Endothelial cell of umbilical vein (primary cell): Measurements from ENCODE around the gene FUT3. TPM values are rescaled to one million over a fixed set of nuclear protein-coding genes. Genes with fewer than 3 reads are reported as not detected.

ENCODE experiments used
- BruUV-seq: library from RNA; stranded (reverse); fragments of 400-500 nt; replicated peaks from 2 replicates; lab custom pipeline; 2021; lab: Mats Ljungman, UMichigan
- CTCF ChIA-PET: fragments of 300-600, 350-600 bp; sonication (Branson Sonifier 250); formaldehyde crosslinking; loops from one replicate; lab custom pipeline; 2021; ENCODE audit warnings: antibody characterized with exemption, inconsistent platforms; lab: Charles Lee
- POLR2A ChIA-PET: fragments of 300-600, 350-600 bp; sonication (Branson Sonifier 250); formaldehyde crosslinking; loops from one replicate; lab custom pipeline; 2021; ENCODE audit warnings: antibody characterized with exemption, inconsistent platforms; lab: Charles Lee
- DNase-seq: peaks from one replicate; pipeline ENCODE4 v3.0.0-alpha.2; 2011; ENCODE audit warnings: low read depth, low spot score
- FAIRE-seq: peaks from 2 replicates; lab custom pipeline; 2011; peaks lifted over from hg19 to GRCh38; lab: Jason Lieb, UNC
- H2AFZ ChIP-seq: 2 replicates; pipeline ENCODE4 v1.6.0; 2012; ENCODE audit warnings: low read depth, low read length, control low read depth, inconsistent platforms
- H3K27ac ChIP-seq: 2 replicates; pipeline ENCODE4 v1.5.1; 2011; ENCODE audit warnings: low read depth, mild to moderate bottlenecking, control low read depth, low read length, moderate library complexity; ENCODE audit not compliant: insufficient read depth
- H3K27me3 ChIP-seq, 2 experiments: 2 replicates each; pipeline versions ENCODE4 v1.6.0 to v1.6.1; 2011; ENCODE audit warnings: low read length in 2 of 2, mixed read lengths in 1 of 2; ENCODE audit not compliant: control insufficient read depth in 2 of 2, insufficient read depth in 2 of 2
- H3K36me3 ChIP-seq, 2 experiments: 2 replicates in 1 of 2; 3 replicates in 1 of 2; pipeline ENCODE4 v1.5.1; 2011; ENCODE audit warnings: low read length in 2 of 2, mild to moderate bottlenecking in 1 of 2, moderate library complexity in 1 of 2; ENCODE audit not compliant: control insufficient read depth in 2 of 2, insufficient read depth in 2 of 2; ENCODE audit errors: extremely low read depth in 1 of 2
- H3K4me1 ChIP-seq: 3 replicates; pipeline ENCODE4 v1.5.1; 2011; ENCODE audit warnings: mild to moderate bottlenecking, low read length; ENCODE audit not compliant: control insufficient read depth, insufficient read depth; ENCODE audit errors: extremely low read depth
- H3K4me2 ChIP-seq: 2 replicates; pipeline ENCODE4 v1.6.1; 2011; ENCODE audit warnings: low read length, control low read depth, mixed read lengths; ENCODE audit not compliant: insufficient read depth
- H3K4me3 ChIP-seq, 3 experiments: fragments of 200-600 bp in 1 of 3; sonication (generic), shearing (Covaris generic) in 1 of 3; replicated peaks in 1 of 3; 2 replicates each; pipeline ENCODE4 v1.5.1; 2011 to 2016; ENCODE audit warnings: control low read depth in 3 of 3, low read length in 3 of 3, mild to moderate bottlenecking in 2 of 3, inconsistent platforms in 1 of 3, low read depth in 1 of 3, moderate library complexity in 1 of 3; ENCODE audit not compliant: insufficient read depth in 1 of 3
- H3K79me2 ChIP-seq: 2 replicates; pipeline ENCODE4 v1.6.0; 2012; ENCODE audit warnings: low read length, inconsistent platforms; ENCODE audit not compliant: control insufficient read depth, insufficient read depth
- H3K9ac ChIP-seq: replicated peaks from 2 replicates; pipeline ENCODE3; 2011; ENCODE audit warnings: low read length, control low read depth; ENCODE audit not compliant: insufficient read depth; ENCODE audit errors: extremely low read depth
- H3K9me1 ChIP-seq: replicated peaks from 3 replicates; pipeline ENCODE4 v1.6.0; 2011; ENCODE audit warnings: mild to moderate bottlenecking, low read length; ENCODE audit not compliant: control insufficient read depth, insufficient read depth; ENCODE audit errors: extremely low read depth
- H3K9me3 ChIP-seq: replicated peaks from 2 replicates; pipeline ENCODE4 v1.5.1; 2012; ENCODE audit warnings: low read length, inconsistent platforms; ENCODE audit not compliant: control insufficient read depth, insufficient read depth
- H4K20me1 ChIP-seq: replicated peaks from 2 replicates; pipeline ENCODE3; 2011; ENCODE audit warnings: mild to moderate bottlenecking, low read length; ENCODE audit not compliant: control insufficient read depth, insufficient read depth; ENCODE audit errors: extremely low read depth
- CTCF ChIP-seq, 2 donors: IDR thresholded peaks; 1 replicate in 1 of 2; 2 replicates in 1 of 2; pipeline ENCODE4 v1.5.1; 2011; ENCODE audit warnings: low read length in 2 of 2, mild to moderate bottlenecking in 2 of 2, moderate library complexity in 2 of 2, control low read depth in 1 of 2, inconsistent platforms in 1 of 2, low read depth in 1 of 2; ENCODE audit not compliant: insufficient read depth in 1 of 2; ENCODE audit errors: extremely low read depth in 1 of 2
- EZH2 ChIP-seq: IDR thresholded peaks from 2 replicates; pipeline ENCODE4 v1.6.1; 2012; ENCODE audit warnings: borderline replicate concordance, low read depth, mild to moderate bottlenecking, moderate library complexity, low read length, inconsistent platforms; ENCODE audit not compliant: severe bottlenecking
- FOS ChIP-seq: IDR thresholded peaks from 2 replicates; pipeline ENCODE4 v1.6.1; 2011; ENCODE audit warnings: mild to moderate bottlenecking, low read length, moderate library complexity, borderline replicate concordance; ENCODE audit not compliant: insufficient read depth
- GATA2 ChIP-seq: IDR thresholded peaks from 2 replicates; pipeline ENCODE4 v1.7.0; 2011; ENCODE audit warnings: low read depth, mild to moderate bottlenecking, moderate library complexity, mixed read lengths, low read length; ENCODE audit not compliant: insufficient read length, insufficient read depth
- JUN ChIP-seq: IDR thresholded peaks from 2 replicates; pipeline ENCODE4 v1.6.1; 2011; ENCODE audit warnings: borderline replicate concordance, low read depth; ENCODE audit not compliant: insufficient read length, insufficient read depth
- MAX ChIP-seq: IDR thresholded peaks from 2 replicates; pipeline ENCODE4 v1.6.1; 2011; ENCODE audit not compliant: insufficient read depth, insufficient read length
- MYC ChIP-seq: IDR thresholded peaks from one replicate; pipeline ENCODE4 v1.6.1; 2011; ENCODE audit warnings: mild to moderate bottlenecking, low read depth, low read length
- POLR2A ChIP-seq: IDR thresholded peaks from 2 replicates; pipeline ENCODE4 v1.6.1; 2012; ENCODE audit warnings: low read depth, mild to moderate bottlenecking, control low read depth, low read length
- POLR2AphosphoS5 ChIP-seq: IDR thresholded peaks from 2 replicates; pipeline ENCODE4 v1.6.1; 2012; ENCODE audit warnings: low read depth, mild to moderate bottlenecking, control low read depth, low read length, moderate library complexity; ENCODE audit not compliant: insufficient read depth
- dilution Hi-C: fragments of 300-500 bp; cut with MboI; formaldehyde crosslinking; loops from one replicate; pipeline ENCODE4 v1.15.0; 2019; ENCODE audit warnings: low sequenced_read_pairs; ENCODE audit not compliant: extremely low pct_ligation_motif_present
- intact Hi-C: fragments of 100-400 bp; cut with micrococcal nuclease; formaldehyde crosslinking; loops from one replicate; pipeline ENCODE4 v1.10.0; 2022
- polyA plus RNA-seq, 4 experiments: library from polyadenylated mRNA; depleted of rRNA in 3 of 4; stranded (reverse) in 3 of 4; unstranded in 1 of 4; fragments of >200 nt; gene quantifications; 2 replicates each; pipeline versions ENCODE4 v1.2.1 to v1.2.3, GENCODE V29; 2011 to 2012; ENCODE audit warnings: missing spikeins in 1 of 4
- total RNA-seq: library from RNA; stranded (reverse); gene quantifications from 2 replicates; pipeline ENCODE4 v1.2.3, GENCODE V29; 2021

The FUT3 gene
- total and polyA plus RNA-seq, 2 donors (not counting 3 experiments of a cell fraction or from before 2014, with no cell fraction given): not detected

- FAIRE-seq: no peak
- no peak overlapping the region for H2AFZ ChIP-seq
- ChIA-PET POLR2A (no interaction called here), CTCF (interaction anchor here (0.6 kb wide), 1 partner anchor 25 kb away, joined by 3 read pairs; no protein-coding TSS in a partner anchor)
- DNase-seq: no peak
- no peak overlapping the region for H3K9ac ChIP-seq
- no peaks in the 10 kb centered on the region for H3K9me1 ChIP-seq
- no TSS peak for BruUV-seq
- intact Hi-C loops (no loop called here), dilution Hi-C loops (no loop called here)
- H4K20me1 ChIP-seq: no peaks in the 10 kb centered on the region
- H3K27me3 ChIP-seq: no peaks in the 10 kb centered on the region
- TF ChIP-seq POLR2AphosphoS5 (no peak), EZH2 (no peak), GATA2 (no peak), FOS (no peak), MAX (no peak), MYC (no peak), CTCF (IDR thresholded peaks at IDR 0.05; ENCODE audit: extremely low read depth in 1 of 2, insufficient read depth in 1 of 2, low read depth in 1 of 2, low read length in 2 of 2) (no peak), JUN (no peak), POLR2A (no peak)
- H3K4me3 ChIP-seq: no peak overlapping the region
- H3K27ac ChIP-seq: no peak overlapping the region
- H3K79me2 ChIP-seq: no peaks in the 10 kb centered on the region
- H3K9me3 ChIP-seq: no peaks in the 10 kb centered on the region
- no peaks in the 10 kb centered on the region for H3K36me3 ChIP-seq
- no peak overlapping the region for H3K4me2 ChIP-seq
- no peaks in the 10 kb centered on the region for H3K4me1 ChIP-seq
Measured at GRCh38 chr19:5818594-5818993, 32.7 kb downstream of the FUT3 start.
